SK-N-MC (cell line): Measurements from ENCODE around the gene KATNAL1.

Experiments
- EZH2 ChIP-seq: fragments of 200-600 bp; sonication (generic); IDR thresholded peaks from one replicate; pipeline ENCODE4 v1.6.1; 2017; ENCODE audit warnings: antibody characterized with exemption
- POLR2AphosphoS5 ChIP-seq: IDR thresholded peaks from 2 replicates; pipeline ENCODE4 v1.6.1; 2012; ENCODE audit warnings: mild to moderate bottlenecking, low read depth, low read length, borderline replicate concordance

DNA sequence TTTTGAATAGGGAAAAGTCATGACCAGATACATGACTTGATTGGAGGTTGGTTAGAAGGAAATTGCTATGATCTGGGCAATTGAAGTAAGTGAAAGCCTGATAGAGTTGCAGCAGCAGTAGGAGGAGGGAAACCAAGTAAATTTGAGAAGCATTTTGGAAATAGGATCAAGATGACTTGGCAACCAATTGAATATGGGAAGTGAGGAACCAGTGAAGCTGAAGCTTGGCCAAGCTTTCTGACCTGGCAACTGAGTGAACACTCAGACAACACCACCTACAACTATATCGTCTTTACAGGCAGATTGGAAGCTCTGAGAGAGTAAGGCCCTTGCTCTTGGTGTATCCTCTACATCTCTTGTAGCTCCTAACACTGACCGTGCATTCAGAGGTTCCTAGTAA lies 16.2 kb upstream of the KATNAL1 start:
- no peak for TF ChIP-seq EZH2
- TF ChIP-seq POLR2AphosphoS5: no peak
